Vagina (tissue), 2 donors: ENCODE measurements around the gene TUBB3.

ENCODE experiments used
- POLR2A ChIP-seq, 2 donors: fragments of 450-650 bp; IDR thresholded peaks; one replicate each; pipeline ENCODE4 v1.6.1; 2017; ENCODE audit warnings: antibody characterized with exemption in 2 of 2, mild to moderate bottlenecking in 2 of 2, moderate library complexity in 2 of 2
- POLR2AphosphoS5 ChIP-seq, 2 donors: sonication (generic); formaldehyde crosslinking; IDR thresholded peaks; one replicate each; pipeline ENCODE4 v1.9.0; 2017; ENCODE audit warnings: antibody characterized with exemption in 2 of 2, mild to moderate bottlenecking in 2 of 2, low read depth in 1 of 2; ENCODE audit not compliant: insufficient read depth in 1 of 2
- TF ChIP-seq, protein P1 (sequence below), 3 experiments: fragments of 450-650 bp in 2 of 3; fragments of 200-600 bp in 1 of 3; sonication (generic) in 1 of 3; IDR thresholded peaks; one replicate each; pipeline ENCODE4 v1.5.1; 2017 to 2019; ENCODE audit warnings: antibody characterized with exemption in 3 of 3, mild to moderate bottlenecking in 2 of 3, moderate library complexity in 2 of 3

DNA sequence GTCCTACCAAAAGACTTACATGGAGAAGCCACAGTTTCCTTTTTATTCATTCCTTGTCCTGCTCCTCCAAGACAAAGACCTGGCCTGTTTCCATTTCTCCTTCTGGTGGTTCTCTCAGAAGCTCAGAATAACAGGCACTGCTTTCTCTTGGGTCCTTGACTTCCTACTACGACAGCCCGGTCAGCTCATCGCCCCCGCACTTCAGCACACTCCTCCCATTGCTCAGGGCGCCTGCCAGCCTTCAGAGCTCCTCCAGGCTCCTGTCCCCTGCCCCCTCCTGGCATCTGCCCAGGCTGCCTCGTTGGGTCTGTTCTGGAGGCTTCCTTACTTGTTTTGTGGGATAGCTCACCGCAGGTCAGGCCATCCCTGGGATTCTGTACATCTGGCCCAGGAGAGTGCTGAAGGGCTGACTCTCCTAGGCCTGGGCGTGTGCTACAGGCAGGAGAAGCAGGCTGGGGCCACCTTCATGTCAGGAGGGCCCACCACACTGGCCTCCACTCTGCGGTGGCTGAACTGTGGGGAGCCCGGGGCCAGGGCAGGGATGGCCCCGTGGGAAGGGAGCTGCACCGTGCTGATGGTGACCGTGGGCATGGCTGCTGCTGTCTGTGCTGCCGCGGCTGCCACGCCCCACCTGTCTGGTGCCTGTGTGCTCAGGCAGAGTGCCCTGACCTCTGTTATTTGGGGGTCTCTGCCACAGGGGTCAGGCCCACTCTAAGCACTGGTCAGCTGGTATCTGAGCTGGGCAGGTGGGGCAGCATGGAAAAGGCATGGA lies 32.1 kb upstream of the TUBB3 start:
- TF ChIP-seq, protein P1, sequence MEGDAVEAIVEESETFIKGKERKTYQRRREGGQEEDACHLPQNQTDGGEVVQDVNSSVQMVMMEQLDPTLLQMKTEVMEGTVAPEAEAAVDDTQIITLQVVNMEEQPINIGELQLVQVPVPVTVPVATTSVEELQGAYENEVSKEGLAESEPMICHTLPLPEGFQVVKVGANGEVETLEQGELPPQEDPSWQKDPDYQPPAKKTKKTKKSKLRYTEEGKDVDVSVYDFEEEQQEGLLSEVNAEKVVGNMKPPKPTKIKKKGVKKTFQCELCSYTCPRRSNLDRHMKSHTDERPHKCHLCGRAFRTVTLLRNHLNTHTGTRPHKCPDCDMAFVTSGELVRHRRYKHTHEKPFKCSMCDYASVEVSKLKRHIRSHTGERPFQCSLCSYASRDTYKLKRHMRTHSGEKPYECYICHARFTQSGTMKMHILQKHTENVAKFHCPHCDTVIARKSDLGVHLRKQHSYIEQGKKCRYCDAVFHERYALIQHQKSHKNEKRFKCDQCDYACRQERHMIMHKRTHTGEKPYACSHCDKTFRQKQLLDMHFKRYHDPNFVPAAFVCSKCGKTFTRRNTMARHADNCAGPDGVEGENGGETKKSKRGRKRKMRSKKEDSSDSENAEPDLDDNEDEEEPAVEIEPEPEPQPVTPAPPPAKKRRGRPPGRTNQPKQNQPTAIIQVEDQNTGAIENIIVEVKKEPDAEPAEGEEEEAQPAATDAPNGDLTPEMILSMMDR (IDR thresholded peaks at IDR 0.05) = no peak
- no peak for TF ChIP-seq POLR2A (IDR thresholded peaks at IDR 0.05)
- no peak for TF ChIP-seq POLR2AphosphoS5 (IDR thresholded peaks at IDR 0.05; ENCODE audit: insufficient read depth in 1 of 2, low read depth in 1 of 2)
